Ovary (tissue), 9 donors: ENCODE measurements around the gene RHBDF2. TPM values are rescaled to one million over a fixed set of nuclear protein-coding genes. Genes with fewer than 3 reads are reported as not detected.

ENCODE experiments used
- DNase-seq, 5 donors: peaks; one replicate each; pipeline ENCODE4 v3.0.0-alpha.2; 2019 to 2020
- H3K27ac ChIP-seq, 2 donors: fragments of 200-600 bp; one replicate each; pipeline versions ENCODE4 v1.5.1 to v1.8.0; 2019 to 2022
- H3K27me3 ChIP-seq: fragments of 200-600 bp; one replicate; pipeline ENCODE4 v1.8.0; 2022
- H3K36me3 ChIP-seq: fragments of 200-600 bp; sonication (generic); one replicate; pipeline ENCODE4 v1.5.1; 2019
- H3K4me1 ChIP-seq: one replicate; pipeline ENCODE4 v1.8.1; 2013; ENCODE audit warnings: mild to moderate bottlenecking, moderate library complexity; ENCODE audit not compliant: insufficient read depth
- H3K4me3 ChIP-seq: fragments of 200-600 bp; sonication (generic); one replicate; pipeline ENCODE4 v1.5.1; 2017
- H3K9me3 ChIP-seq, 2 donors: fragments of 200-600 bp in 1 of 2; sonication (generic) in 1 of 2; one replicate each; pipeline versions ENCODE4 v1.5.1 to v1.8.1; 2013 to 2019; ENCODE audit warnings: mild to moderate bottlenecking in 1 of 2, moderate library complexity in 1 of 2
- CTCF ChIP-seq, 3 donors: fragments of 450-650 bp in 2 of 3; fragments of 200-600 bp in 1 of 3; IDR thresholded peaks; one replicate each; pipeline versions ENCODE4 v1.5.1 to v1.8.0; 2016 to 2022; ENCODE audit warnings: antibody characterized with exemption in 3 of 3, mild to moderate bottlenecking in 1 of 3
- EP300 ChIP-seq: sonication (generic); formaldehyde crosslinking; IDR thresholded peaks from one replicate; pipeline ENCODE4 v1.6.1; 2017; ENCODE audit warnings: antibody characterized with exemption
- POLR2A ChIP-seq: fragments of 450-650 bp; IDR thresholded peaks from one replicate; pipeline ENCODE4 v1.6.1; 2017; ENCODE audit warnings: antibody characterized with exemption, mild to moderate bottlenecking, moderate library complexity
- WGBS, 3 donors: extraction: QIAGEN DNeasy Blood & Tissue Kit in 1 of 3; methylation state at CpG; one replicate each; pipeline versions ENCODE4 v1.1.5 to v1.1.7; 2013 to 2017; 5-methylcytosine and 5-hydroxymethylcytosine counted together
- intact Hi-C, 4 donors: fragments of 100-400 bp; cut with DNase I; formaldehyde crosslinking; loops; one replicate each; pipeline versions ENCODE4 v1.11.0 to v1.15.1; 2022 to 2023
- polyA plus RNA-seq, 2 donors: library from polyadenylated mRNA; stranded (reverse); fragments of 200-250 nt in 1 of 2; fragments of 350-450 nt in 1 of 2; fragmentation: Illumina TruSeq in 1 of 2; extraction: RNeasy Lipid Tissue Mini Kit (QIAGEN cat#74804) in 1 of 2; gene quantifications; one replicate each; pipeline ENCODE4 v1.2.3, GENCODE V29; 2013 to 2014
- total RNA-seq, 7 donors: library from RNA; depleted of rRNA in 2 of 7; stranded (reverse); fragments of >200 nt in 2 of 7; fragmentation: NEBNext Ultra II Directional in 3 of 7; extraction: Animal tissue kit (Norgen Biotek cat#: 25700) in 3 of 7; gene quantifications; one replicate each; pipeline versions ENCODE4 v1.1.0 to v1.2.4, GENCODE V29; 2016 to 2023
- donor health status: DM: no; HTN: no; CAD: no; lungs with moderate emphysema.
- donor health status: DM: no; HTN: no; CAD: no.
- donor health status: Bipolar disorder and iron deficiency.
- donor health status: DM: yes; HTN: yes; CAD: no.
- donor health status: DM: no; HTN: no; CAD: no.
- donor health status: DM: yes; HTN: yes; CAD: no.

The RHBDF2 gene
- total and polyA plus RNA-seq, 9 donors: 3.3 to 39.9 (median 19.5) TPM

GRCh38 chr17:76542566-76542971, 41.3 kb upstream of the RHBDF2 start:
- peak in 2 of 5 donors; percentile 17 to 30 for DNase-seq
- no peak overlapping the region for H3K27ac ChIP-seq
- intact Hi-C loops: no loop called here
- no peaks in the 10 kb centered on the region for H3K27me3 ChIP-seq
- 80 to 88% (median 87%) methylated on average over 10 of the region's 10 CpGs for WGBS, 3 donors
- H3K9me3 ChIP-seq: no peaks in the 10 kb centered on the region
- TF ChIP-seq CTCF (IDR thresholded peaks at IDR 0.05): no peak
- TF ChIP-seq POLR2A: no peak
- no peak for TF ChIP-seq EP300
- peaks cover 47% of the 10 kb centered on the region for H3K4me1 ChIP-seq
- no peak overlapping the region for H3K4me3 ChIP-seq
- no peaks in the 10 kb centered on the region for H3K36me3 ChIP-seq

- no peaks in the 10 kb centered on the region for H3K36me3 ChIP-seq
- intact Hi-C loops: no loop called here
- H3K4me3 ChIP-seq: no peak overlapping the region
- 90 to 92% (median 90%) methylated on average over 10 of the region's 10 CpGs for WGBS, 3 donors
- peaks cover 43% of the 10 kb centered on the region for H3K4me1 ChIP-seq
- no peaks in the 10 kb centered on the region for H3K9me3 ChIP-seq
- H3K27ac ChIP-seq: no peak overlapping the region
- DNase-seq: no peak
- no peak for TF ChIP-seq POLR2A
- TF ChIP-seq EP300: no peak
- no peak for TF ChIP-seq CTCF (IDR thresholded peaks at IDR 0.05)
- H3K27me3 ChIP-seq: no peaks in the 10 kb centered on the region
Observed at GRCh38 chr17:76541739-76542454, 40.7 kb upstream of the RHBDF2 start.

GRCh38 chr17:76540381-76541300, 39.4 kb upstream of the RHBDF2 start:
- Histone ChIP-seq H3K27me3 (no peaks in the 10 kb centered on the region), H3K27ac (no peak overlapping the region), H3K36me3 (no peaks in the 10 kb centered on the region), H3K4me1 (peaks cover 32% of the 10 kb centered on the region), H3K9me3 (no peaks in the 10 kb centered on the region), H3K4me3 (peak overlapping the region; percentile 15)
- peak; percentile 90 to 95 (median 92) for DNase-seq
- intact Hi-C loops: no loop called here
- TF ChIP-seq CTCF (IDR thresholded peaks at IDR 0.05) (peak; percentile 25 to 45 (median 27)), EP300 (no peak), POLR2A (peak; percentile 29)
- 2 to 10% (median 6%) methylated on average over 23 to 27 of the region's 27 CpGs for WGBS, 3 donors

GRCh38 chr17:76539631-76540271, 38.5 kb upstream of the RHBDF2 start, which contains the start of gene PRCD:
Gene PRCD, plus strand, starts transcription at chr17:76540044. Its CDS starts 98 bp downstream, at chr17:76540142.
- H3K36me3 ChIP-seq: no peaks in the 10 kb centered on the region
- WGBS, 3 donors: 77 to 87% (median 80%) methylated on average over 21 to 22 of the region's 22 CpGs
- intact Hi-C loops: loop anchor here in 1 of 4 donors (10.0 kb wide), 1 partner anchor 165 kb away; no protein-coding TSS in a partner anchor
- no peaks in the 10 kb centered on the region for H3K9me3 ChIP-seq
- H3K27ac ChIP-seq: no peak within 1 kb of the TSS
- peaks cover 26% of the 10 kb centered on the region for H3K4me1 ChIP-seq
- DNase-seq: peak in 2 of 5 donors; percentile 33 to 42
- TF ChIP-seq CTCF (IDR thresholded peaks at IDR 0.05) (no peak), EP300 (no peak), POLR2A (no peak)
- H3K27me3 ChIP-seq: no peaks in the 10 kb centered on the region
- peak within 1 kb of the TSS; percentile 15 for H3K4me3 ChIP-seq
